ENCODE measurements around the gene ZNF888.
"Not testable (repeated sequence)": the region's sequence is repeated elsewhere in the genome, so short reads cannot be mapped to it uniquely, and the experiment has no call there.

Gene ZNF888

GRCh38 chr19:52957591-52957990 is 34.4 kb upstream of the ZNF888 start:
- no peak for TF ChIP-seq CTCF (IDR thresholded peaks at IDR 0.05; ENCODE audit: low read depth, low read length)
- H3K4me3 ChIP-seq (ENCODE audit: low read depth, low read length): no peak overlapping the region

GRCh38 chr19:52956917-52957316 is 33.7 kb upstream of the ZNF888 start:
- TF ChIP-seq CTCF (IDR thresholded peaks at IDR 0.05; ENCODE audit: low read depth, low read length): no peak
- no peak overlapping the region for H3K4me3 ChIP-seq (ENCODE audit: low read depth, low read length)

GRCh38 chr19:52949422-52949821 is 26.2 kb upstream of the ZNF888 start:
- no peak for TF ChIP-seq CTCF (IDR thresholded peaks at IDR 0.05; ENCODE audit: low read depth, low read length)
- no peak overlapping the region for H3K4me3 ChIP-seq (ENCODE audit: low read depth, low read length)

DNA sequence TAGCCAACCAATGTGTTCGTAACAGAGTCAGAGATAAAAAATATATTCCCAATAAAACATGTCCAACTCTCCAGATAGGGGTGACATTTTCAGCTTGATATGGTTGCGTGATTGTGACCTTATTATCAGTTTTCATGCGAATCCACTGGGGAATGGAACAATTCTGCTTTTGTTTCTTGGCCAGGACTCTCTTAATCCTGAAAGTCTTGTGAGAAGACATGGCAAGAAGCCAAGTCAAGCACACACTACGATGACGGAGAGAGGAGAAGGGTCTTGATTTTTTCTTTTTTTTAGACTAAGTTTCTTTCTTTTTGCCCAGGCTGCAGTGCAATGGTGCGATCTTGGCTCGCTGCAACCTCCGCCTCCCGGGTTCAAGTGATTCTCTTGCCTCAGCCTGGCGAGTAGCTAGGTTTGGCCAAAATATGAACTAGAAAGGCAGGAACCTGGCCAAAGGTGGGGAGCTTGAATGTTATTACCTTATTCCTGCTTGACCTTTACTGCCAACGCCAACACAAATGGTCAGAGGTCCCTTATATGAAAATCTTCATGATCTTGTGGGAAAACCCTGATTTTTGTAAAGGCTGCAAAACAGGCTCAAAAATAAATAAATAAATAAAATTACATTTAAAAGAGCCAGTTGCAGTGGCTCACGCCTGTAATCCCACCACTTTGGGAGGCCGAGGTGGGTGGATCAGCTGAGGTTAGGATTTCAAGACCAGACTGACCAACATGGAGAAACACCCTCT is 25.0 kb upstream of the ZNF888 start:
- no peak for TF ChIP-seq CTCF (IDR thresholded peaks at IDR 0.05; ENCODE audit: low read depth, low read length)
- no peak overlapping the region for H3K4me3 ChIP-seq (ENCODE audit: low read depth, low read length)

GRCh38 chr19:52946322-52947310 is 23.4 kb upstream of the ZNF888 start:
- H3K4me3 ChIP-seq (ENCODE audit: low read depth, low read length): no peak overlapping the region
- no peak for TF ChIP-seq CTCF (IDR thresholded peaks at IDR 0.05; ENCODE audit: low read depth, low read length)

DNA sequence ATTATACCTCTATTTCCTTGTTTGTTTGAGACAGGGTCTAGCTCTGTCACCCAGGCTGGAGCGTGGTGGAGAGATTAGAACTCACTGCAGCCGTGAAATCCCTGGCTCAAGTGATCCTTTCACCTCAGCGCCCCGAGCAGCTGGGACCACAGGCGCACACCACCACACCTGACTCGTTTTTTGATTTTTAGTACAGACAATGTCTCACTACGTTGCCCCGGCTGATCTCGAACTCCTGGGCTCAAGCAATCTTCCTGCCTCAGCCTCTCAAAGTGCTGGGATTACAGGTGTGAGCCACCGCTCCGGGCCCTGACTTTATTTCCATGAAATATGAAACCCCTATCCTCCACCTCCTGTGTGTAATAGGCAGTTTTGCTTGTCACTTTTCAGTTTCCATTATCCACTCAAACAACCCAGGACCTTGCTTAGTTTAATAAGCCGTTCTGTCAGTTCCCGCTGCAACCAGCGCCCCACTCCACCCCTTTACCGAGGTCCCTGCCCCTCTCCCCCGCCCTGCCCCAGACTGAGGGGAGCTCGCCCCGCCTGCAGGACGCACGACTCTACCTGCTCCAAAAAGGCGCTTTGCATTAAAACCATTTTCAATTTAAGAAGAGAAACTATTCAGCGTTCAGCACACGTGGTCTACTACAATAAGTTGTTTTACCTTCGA is 22.6 kb upstream of the ZNF888 start:
- TF ChIP-seq CTCF (IDR thresholded peaks at IDR 0.05; ENCODE audit: low read depth, low read length): no peak

DNA sequence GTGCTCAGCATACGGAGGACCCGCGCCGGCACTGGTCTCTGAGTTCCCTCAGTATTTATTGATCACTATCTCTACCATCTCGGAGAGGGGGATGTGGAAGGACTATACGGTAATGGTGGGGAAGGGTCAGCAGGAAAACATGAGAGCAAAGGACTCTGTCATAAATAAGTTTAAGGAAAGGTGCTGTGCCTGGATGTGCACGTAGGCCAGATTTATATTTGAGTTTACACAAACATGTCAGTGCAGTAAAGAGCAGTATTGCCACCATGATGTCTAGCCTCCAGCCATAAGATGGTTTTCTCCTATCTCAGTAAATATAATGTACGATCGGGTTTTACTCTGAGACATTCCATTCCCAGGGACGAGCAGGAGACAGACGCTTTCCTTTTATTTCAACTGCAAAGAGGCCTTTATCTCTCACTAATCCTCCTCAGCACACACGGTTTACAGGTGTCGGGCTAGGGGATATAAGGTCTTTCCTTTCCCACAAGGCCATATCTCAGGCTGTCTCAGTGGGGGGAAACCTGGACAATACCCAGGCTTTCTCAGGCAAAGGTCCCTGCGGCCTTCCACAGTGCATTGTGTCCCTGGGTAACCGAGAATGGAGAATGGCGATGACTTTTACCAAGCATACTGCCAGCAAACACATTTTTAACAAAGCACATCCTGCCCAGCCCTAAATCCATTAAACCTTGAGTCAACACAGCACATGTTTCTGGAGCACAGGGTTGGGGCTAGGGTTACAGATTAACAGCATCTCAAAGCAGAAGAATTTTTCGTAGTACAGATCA is 21.7 kb upstream of the ZNF888 start:
- not testable (repeated sequence) for H3K4me3 ChIP-seq (ENCODE audit: low read depth, low read length)

More for the DNA sequence above, 22.6 kb upstream of the ZNF888 start:
- H3K4me3 ChIP-seq (ENCODE audit: low read depth, low read length): no peak overlapping the region
